ENCODE data around the gene MYO18B.

Gene MYO18B

DNA sequence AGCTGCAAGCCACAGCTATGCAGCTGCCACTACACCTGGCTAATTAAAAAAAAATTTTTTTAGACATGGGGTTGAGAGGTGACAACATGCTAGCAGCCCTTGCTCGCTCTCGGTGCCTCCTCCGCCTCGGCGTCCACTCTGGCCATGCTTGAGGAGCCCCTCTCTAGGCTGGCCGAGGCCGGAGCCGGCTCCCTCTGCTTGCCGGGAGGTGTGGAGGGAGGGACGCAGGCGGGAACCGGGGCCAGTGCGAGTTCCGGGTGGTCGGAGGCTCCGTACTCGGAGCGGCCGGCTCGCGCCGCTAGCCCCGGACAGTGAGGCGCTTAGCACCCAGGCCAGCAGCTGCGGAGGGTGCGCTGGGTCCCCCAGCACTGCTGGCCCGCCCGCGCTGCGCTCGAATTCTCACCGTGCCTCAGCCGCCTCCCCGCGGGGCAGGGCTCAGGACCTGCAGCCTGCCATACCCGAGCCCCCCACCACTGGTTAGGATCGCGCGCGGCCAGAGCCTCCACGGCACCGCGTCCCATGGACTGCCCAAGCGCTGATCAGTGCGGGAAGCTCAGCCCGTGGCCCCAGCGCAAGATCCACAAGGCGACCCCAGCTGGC, 10.7 kb downstream of the MYO18B start:
- TF ChIP-seq, protein P1, sequence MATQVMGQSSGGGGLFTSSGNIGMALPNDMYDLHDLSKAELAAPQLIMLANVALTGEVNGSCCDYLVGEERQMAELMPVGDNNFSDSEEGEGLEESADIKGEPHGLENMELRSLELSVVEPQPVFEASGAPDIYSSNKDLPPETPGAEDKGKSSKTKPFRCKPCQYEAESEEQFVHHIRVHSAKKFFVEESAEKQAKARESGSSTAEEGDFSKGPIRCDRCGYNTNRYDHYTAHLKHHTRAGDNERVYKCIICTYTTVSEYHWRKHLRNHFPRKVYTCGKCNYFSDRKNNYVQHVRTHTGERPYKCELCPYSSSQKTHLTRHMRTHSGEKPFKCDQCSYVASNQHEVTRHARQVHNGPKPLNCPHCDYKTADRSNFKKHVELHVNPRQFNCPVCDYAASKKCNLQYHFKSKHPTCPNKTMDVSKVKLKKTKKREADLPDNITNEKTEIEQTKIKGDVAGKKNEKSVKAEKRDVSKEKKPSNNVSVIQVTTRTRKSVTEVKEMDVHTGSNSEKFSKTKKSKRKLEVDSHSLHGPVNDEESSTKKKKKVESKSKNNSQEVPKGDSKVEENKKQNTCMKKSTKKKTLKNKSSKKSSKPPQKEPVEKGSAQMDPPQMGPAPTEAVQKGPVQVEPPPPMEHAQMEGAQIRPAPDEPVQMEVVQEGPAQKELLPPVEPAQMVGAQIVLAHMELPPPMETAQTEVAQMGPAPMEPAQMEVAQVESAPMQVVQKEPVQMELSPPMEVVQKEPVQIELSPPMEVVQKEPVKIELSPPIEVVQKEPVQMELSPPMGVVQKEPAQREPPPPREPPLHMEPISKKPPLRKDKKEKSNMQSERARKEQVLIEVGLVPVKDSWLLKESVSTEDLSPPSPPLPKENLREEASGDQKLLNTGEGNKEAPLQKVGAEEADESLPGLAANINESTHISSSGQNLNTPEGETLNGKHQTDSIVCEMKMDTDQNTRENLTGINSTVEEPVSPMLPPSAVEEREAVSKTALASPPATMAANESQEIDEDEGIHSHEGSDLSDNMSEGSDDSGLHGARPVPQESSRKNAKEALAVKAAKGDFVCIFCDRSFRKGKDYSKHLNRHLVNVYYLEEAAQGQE (IDR thresholded peaks at IDR 0.05; ENCODE audit: insufficient read depth in 1 of 2, low read depth in 2 of 2, low read length in 2 of 2) = no peak
- no peak for TF ChIP-seq TAF1 (IDR thresholded peaks at IDR 0.05; ENCODE audit: borderline replicate concordance, insufficient read depth, low read length)
- TF ChIP-seq POLR2AphosphoS5 (IDR thresholded peaks at IDR 0.05; ENCODE audit: low read depth, low read length) = no peak
- no peak for TF ChIP-seq SIN3A (IDR thresholded peaks at IDR 0.05; ENCODE audit: borderline replicate concordance, insufficient read depth, low read length)
- TF ChIP-seq FOXP2 (optimal IDR thresholded peaks at IDR 0.05; ENCODE audit: borderline replicate concordance, extremely low read depth, extremely low read length, insufficient read depth) = no peak

DNA sequence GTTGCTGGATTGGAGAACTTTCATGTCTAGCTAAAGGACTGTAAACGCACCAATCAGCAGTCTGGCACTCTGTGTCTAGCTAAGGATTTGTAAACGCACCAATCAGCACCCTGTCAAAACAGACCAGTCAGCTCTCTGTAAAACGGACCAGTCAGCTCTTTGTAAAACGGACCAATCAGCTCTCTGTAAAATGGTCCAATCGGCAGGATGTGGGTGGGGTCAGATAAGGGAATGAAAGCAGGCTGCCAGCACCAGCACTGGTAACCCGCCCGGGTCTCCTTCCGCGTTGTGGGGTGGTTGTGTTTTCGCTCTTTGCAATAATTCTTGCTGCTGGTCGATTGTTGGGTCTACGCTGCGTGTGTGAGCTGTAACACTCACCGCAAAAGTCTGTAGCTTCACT, 11.3 kb downstream of the MYO18B start:
- TF ChIP-seq SIN3A (IDR thresholded peaks at IDR 0.05; ENCODE audit: borderline replicate concordance, insufficient read depth, low read length) (no peak), FOXP2 (optimal IDR thresholded peaks at IDR 0.05; ENCODE audit: borderline replicate concordance, extremely low read depth, extremely low read length, insufficient read depth) (no peak), POLR2AphosphoS5 (IDR thresholded peaks at IDR 0.05; ENCODE audit: low read depth, low read length) (no peak), TAF1 (IDR thresholded peaks at IDR 0.05; ENCODE audit: borderline replicate concordance, insufficient read depth, low read length) (no peak)
- TF ChIP-seq, protein P1 (IDR thresholded peaks at IDR 0.05; ENCODE audit: insufficient read depth in 1 of 2, low read depth in 2 of 2, low read length in 2 of 2) = no peak

DNA sequence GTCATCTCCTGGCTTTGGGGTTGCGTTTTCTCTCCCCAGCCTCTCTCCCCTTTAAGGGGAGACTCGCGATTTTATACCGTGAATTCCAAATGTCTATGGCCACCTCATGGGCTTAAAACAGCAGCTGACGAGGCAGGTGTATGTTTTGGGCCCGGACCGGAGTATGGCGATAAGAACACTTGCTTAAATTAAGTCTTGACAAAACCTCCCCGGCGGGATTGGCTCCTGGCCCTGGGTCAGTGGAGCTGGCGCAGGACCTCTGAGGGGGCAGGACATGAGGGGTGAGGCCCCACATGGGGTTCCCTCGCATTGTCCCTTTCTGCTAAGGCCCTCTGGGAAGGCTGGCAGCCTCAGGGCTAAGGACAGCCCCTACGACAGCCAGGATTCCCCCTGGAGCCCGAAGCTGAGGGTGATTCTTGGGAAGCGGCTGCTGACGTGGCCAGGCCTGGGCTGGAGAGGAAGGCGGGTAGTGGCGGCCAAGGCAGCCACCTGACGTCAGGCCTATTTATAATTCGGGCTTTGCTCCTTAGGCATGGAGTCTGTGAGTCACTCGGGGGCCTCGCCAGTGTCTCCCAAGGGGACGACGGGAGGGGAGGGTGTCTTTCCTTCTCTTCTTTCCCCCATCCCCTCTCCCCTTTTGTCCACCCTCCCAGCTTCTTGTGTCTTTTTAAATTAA, 12.7 kb downstream of the MYO18B start:
- TF ChIP-seq TAF1 (IDR thresholded peaks at IDR 0.05; ENCODE audit: borderline replicate concordance, insufficient read depth, low read length) (no peak), FOXP2 (optimal IDR thresholded peaks at IDR 0.05; ENCODE audit: borderline replicate concordance, extremely low read depth, extremely low read length, insufficient read depth) (no peak), SIN3A (IDR thresholded peaks at IDR 0.05; ENCODE audit: borderline replicate concordance, insufficient read depth, low read length) (no peak), POLR2AphosphoS5 (IDR thresholded peaks at IDR 0.05; ENCODE audit: low read depth, low read length) (no peak)
- TF ChIP-seq, protein P1 (IDR thresholded peaks at IDR 0.05; ENCODE audit: insufficient read depth in 1 of 2, low read depth in 2 of 2, low read length in 2 of 2) = no peak

DNA sequence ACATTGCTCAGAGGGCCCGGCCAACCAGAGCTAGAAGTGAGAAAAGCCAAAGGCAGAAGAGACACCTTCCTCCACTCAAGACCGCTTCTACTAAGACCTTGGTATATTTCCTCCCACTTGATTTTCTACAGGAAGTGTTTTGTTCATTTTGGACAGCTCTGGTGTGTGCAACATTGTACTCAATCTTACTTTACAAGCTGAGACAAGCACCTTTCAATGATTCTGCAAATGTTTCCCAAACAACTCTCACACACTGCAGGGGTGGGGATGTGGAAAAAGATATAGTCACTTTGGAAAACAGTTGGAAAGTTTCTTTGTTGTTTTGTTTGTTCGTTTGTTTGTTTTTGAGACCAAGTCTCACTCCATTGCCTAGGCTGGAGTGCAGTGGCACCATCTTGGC, 15.7 kb downstream of the MYO18B start:
- TF ChIP-seq, protein P1 (IDR thresholded peaks at IDR 0.05; ENCODE audit: insufficient read depth in 1 of 2, low read depth in 2 of 2, low read length in 2 of 2) = 0 out of 4 replicates have a peak, but pooled peaks of 1 of the 2 experiments have one; percentile 12
- no peak for TF ChIP-seq TAF1 (IDR thresholded peaks at IDR 0.05; ENCODE audit: borderline replicate concordance, insufficient read depth, low read length)

Measured in PFSK-1 (cell line).